Liver (tissue), 9 donors: ENCODE measurements around the gene PRAME. TPM values are rescaled to one million over a fixed set of nuclear protein-coding genes. Genes with fewer than 3 reads are reported as not detected.

ENCODE experiments used
- DNase-seq: peaks from one replicate; pipeline ENCODE4 v3.0.0-alpha.2; 2017; ENCODE audit warnings: low spot score
- H3K27ac ChIP-seq, 2 donors: one replicate each; pipeline ENCODE4 v1.7.0; 2013; ENCODE audit warnings: inconsistent platforms in 2 of 2, low read length in 2 of 2, control low read depth in 1 of 2, low read depth in 1 of 2, mild to moderate bottlenecking in 1 of 2
- H3K27me3 ChIP-seq, 4 donors: one replicate each; pipeline versions ENCODE4 v1.6.1 to v1.7.0; 2013; ENCODE audit warnings: low read length in 3 of 4, inconsistent platforms in 1 of 4, mild to moderate bottlenecking in 1 of 4, moderate library complexity in 1 of 4; ENCODE audit not compliant: control insufficient read depth in 4 of 4, insufficient read depth in 4 of 4
- H3K36me3 ChIP-seq, 4 donors: one replicate each; pipeline versions ENCODE4 v1.6.1 to v1.7.0; 2013; ENCODE audit warnings: low read length in 3 of 4, mild to moderate bottlenecking in 3 of 4, low read depth in 1 of 4, moderate library complexity in 1 of 4; ENCODE audit not compliant: control insufficient read depth in 4 of 4, insufficient read depth in 3 of 4
- H3K4me1 ChIP-seq, 4 donors: one replicate each; pipeline versions ENCODE4 v1.6.1 to v1.7.0; 2013; ENCODE audit warnings: low read length in 3 of 4, mild to moderate bottlenecking in 3 of 4, moderate library complexity in 1 of 4; ENCODE audit not compliant: control insufficient read depth in 4 of 4, insufficient read depth in 4 of 4
- H3K4me3 ChIP-seq, 3 donors: one replicate each; pipeline versions ENCODE4 v1.6.1 to v1.7.0; 2013; ENCODE audit warnings: low read length in 3 of 3, control low read depth in 1 of 3, low read depth in 1 of 3, mild to moderate bottlenecking in 1 of 3
- H3K9ac ChIP-seq, 2 donors: one replicate each; pipeline ENCODE4 v1.7.0; 2013; ENCODE audit warnings: low read length in 2 of 2, mild to moderate bottlenecking in 2 of 2, moderate library complexity in 2 of 2, control low read depth in 1 of 2, low read depth in 1 of 2
- H3K9me3 ChIP-seq, 4 donors: one replicate each; pipeline versions ENCODE4 v1.6.1 to v1.7.0; 2013; ENCODE audit warnings: low read length in 3 of 4; ENCODE audit not compliant: control insufficient read depth in 4 of 4
- ATF3 ChIP-seq: IDR thresholded peaks from 2 replicates; pipeline ENCODE4 v1.6.1; 2016; ENCODE audit warnings: antibody characterized with exemption
- CTCF ChIP-seq: fragments of 150-350 bp; IDR thresholded peaks from 2 replicates; pipeline ENCODE4 v1.5.1; 2017; ENCODE audit warnings: improper control_type of control experiment, low read depth, low read length; ENCODE audit not compliant: missing input control
- EGR1 ChIP-seq, 2 donors: IDR thresholded peaks; 2 replicates each; pipeline ENCODE4 v1.6.1; 2016 to 2018; ENCODE audit warnings: antibody characterized with exemption in 2 of 2, low read depth in 2 of 2
- FOXA1 ChIP-seq: IDR thresholded peaks from 2 replicates; pipeline ENCODE4 v1.6.1; 2016; ENCODE audit warnings: antibody characterized with exemption
- FOXA2 ChIP-seq: IDR thresholded peaks from 2 replicates; pipeline ENCODE4 v1.6.1; 2016; ENCODE audit warnings: antibody characterized with exemption
- GABPA ChIP-seq, 2 donors: IDR thresholded peaks in 1 of 2; conservative IDR thresholded peaks in 1 of 2; 2 replicates each; pipeline ENCODE4 v1.6.1; 2016; ENCODE audit warnings: antibody characterized with exemption in 2 of 2, mild to moderate bottlenecking in 1 of 2, moderate library complexity in 1 of 2
- HNF4A ChIP-seq, 2 donors: conservative IDR thresholded peaks; 2 replicates each; pipeline ENCODE4 v1.6.1; 2016; ENCODE audit warnings: antibody characterized with exemption in 2 of 2, mild to moderate bottlenecking in 2 of 2
- HNF4G ChIP-seq: IDR thresholded peaks from 2 replicates; pipeline ENCODE4 v1.6.1; 2016; ENCODE audit warnings: antibody characterized with exemption
- JUND ChIP-seq, 2 donors: IDR thresholded peaks; 2 replicates each; pipeline ENCODE4 v1.6.1; 2016; ENCODE audit warnings: antibody characterized with exemption in 2 of 2
- MAX ChIP-seq: IDR thresholded peaks from 2 replicates; pipeline ENCODE4 v1.6.1; 2016; ENCODE audit warnings: antibody characterized with exemption
- NR2F2 ChIP-seq: IDR thresholded peaks from 2 replicates; pipeline ENCODE4 v1.6.1; 2016; ENCODE audit warnings: antibody characterized with exemption
- RAD21 ChIP-seq, 2 donors: IDR thresholded peaks; 2 replicates each; pipeline ENCODE4 v1.6.1; 2016; ENCODE audit warnings: antibody characterized with exemption in 2 of 2, mild to moderate bottlenecking in 2 of 2
- REST ChIP-seq: IDR thresholded peaks from 2 replicates; pipeline ENCODE4 v1.6.1; 2016; ENCODE audit warnings: antibody characterized with exemption, mild to moderate bottlenecking
- RXRA ChIP-seq, 2 donors: IDR thresholded peaks; 2 replicates each; pipeline ENCODE4 v1.6.1; 2017 to 2018; ENCODE audit warnings: antibody characterized with exemption in 2 of 2, mild to moderate bottlenecking in 1 of 2
- SP1 ChIP-seq: IDR thresholded peaks from 2 replicates; pipeline ENCODE4 v1.6.1; 2018; ENCODE audit warnings: antibody characterized with exemption, mild to moderate bottlenecking
- YY1 ChIP-seq: IDR thresholded peaks from 2 replicates; pipeline ENCODE4 v1.6.1; 2016; ENCODE audit warnings: antibody characterized with exemption, mild to moderate bottlenecking
- ZBTB33 ChIP-seq: IDR thresholded peaks from 2 replicates; pipeline ENCODE4 v1.6.1; 2016; ENCODE audit warnings: antibody characterized with exemption
- WGBS: extraction: QIAGEN DNeasy Blood & Tissue Kit; methylation state at CpG from one replicate; pipeline ENCODE4 v1.1.7; 2013; 5-methylcytosine and 5-hydroxymethylcytosine counted together
- polyA plus RNA-seq, 2 donors: library from polyadenylated mRNA; stranded (reverse) in 1 of 2; unstranded in 1 of 2; fragments of 200-250 nt in 1 of 2; fragments of >200 nt in 1 of 2; fragmentation: Nextera tagmentation in 1 of 2; extraction: Ambion mirVana in 1 of 2; gene quantifications; one replicate each; pipeline versions ENCODE4 v1.2.1 to v1.2.3, GENCODE V29; 2013 to 2015
- total RNA-seq, 2 donors: library from RNA; depleted of rRNA; stranded (reverse); fragments of >200 nt; gene quantifications; one replicate each; pipeline ENCODE4 v1.2.3, GENCODE V29; 2014
- donor health status: healthy.
- donor health status: healthy.
- donor health status: healthy.
- donor health status: healthy.
- donor health status: healthy.

The PRAME gene
- total and polyA plus RNA-seq, 4 donors = not detected

- H3K9me3 ChIP-seq = no peaks in the 10 kb centered on the region
- H3K9ac ChIP-seq = no peak overlapping the region
- TF ChIP-seq HNF4A (conservative IDR thresholded peaks at IDR 0.05) = no peak
- TF ChIP-seq EGR1 (IDR thresholded peaks at IDR 0.05; ENCODE audit: low read depth in 2 of 2) = no peak
- TF ChIP-seq NR2F2 = no peak
- TF ChIP-seq REST = no peak
- no peak for TF ChIP-seq FOXA1
- no peak for TF ChIP-seq RAD21 (IDR thresholded peaks at IDR 0.05)
- no peak for TF ChIP-seq HNF4G
- TF ChIP-seq GABPA (IDR thresholded peaks at IDR 0.05 in 1 of 2, conservative IDR thresholded peaks at IDR 0.05 in 1 of 2) = no peak
- no peak for TF ChIP-seq MAX
- no peak for TF ChIP-seq JUND (IDR thresholded peaks at IDR 0.05)
- TF ChIP-seq CTCF = no peak
- TF ChIP-seq YY1 = no peak
- WGBS = 72% methylated on average over 9 of the region's 9 CpGs
- DNase-seq = no peak
- no peaks in the 10 kb centered on the region for H3K4me1 ChIP-seq
- no peak overlapping the region for H3K27ac ChIP-seq
- H3K36me3 ChIP-seq = no peaks in the 10 kb centered on the region
- peaks cover 0 to 2% (median 0%) of the 10 kb centered on the region in 4 donors for H3K27me3 ChIP-seq
- no peak overlapping the region for H3K4me3 ChIP-seq
These were observed 10.7 kb downstream of the PRAME start for GRCh38 chr22:22548317-22548716.

- WGBS = 52% methylated on average over 3 of the region's 3 CpGs
- Histone ChIP-seq H3K4me3 (no peak overlapping the region), H3K27ac (no peak overlapping the region), H3K36me3 (no peaks in the 10 kb centered on the region), H3K9ac (no peak overlapping the region), H3K4me1 (no peaks in the 10 kb centered on the region), H3K27me3 (peaks cover 0 to 2% (median 0%) of the 10 kb centered on the region in 4 donors), H3K9me3 (no peaks in the 10 kb centered on the region)
- no peak for DNase-seq
- TF ChIP-seq FOXA1 = no peak
- no peak for TF ChIP-seq CTCF
- no peak for TF ChIP-seq FOXA2
- TF ChIP-seq GABPA (IDR thresholded peaks at IDR 0.05 in 1 of 2, conservative IDR thresholded peaks at IDR 0.05 in 1 of 2) = no peak
- no peak for TF ChIP-seq RXRA (IDR thresholded peaks at IDR 0.05)
- no peak for TF ChIP-seq HNF4A (conservative IDR thresholded peaks at IDR 0.05)
- TF ChIP-seq ZBTB33 = no peak
- no peak for TF ChIP-seq SP1
- no peak for TF ChIP-seq REST
- no peak for TF ChIP-seq ATF3
- no peak for TF ChIP-seq MAX
- TF ChIP-seq HNF4G = no peak
- TF ChIP-seq YY1 = no peak
These were observed 11.3 kb downstream of the PRAME start for GRCh38 chr22:22547692-22548300.
